DND-41 (cell line): ENCODE results near the gene IGSF8.

Experiments
- ATAC-seq: fragments of 200-7000 bp; cut with Tn5 transposase; 3 replicates; pipeline ENCODE4 v1.9.1; 2021; ENCODE audit warnings: low read depth; ENCODE audit not compliant: insufficient read depth
- DNase-seq: peaks from one replicate; pipeline ENCODE4 v3.0.0-alpha.2; 2020
- H2AFZ ChIP-seq: 2 replicates; pipeline ENCODE4 v1.6.0; 2012; ENCODE audit warnings: low read depth, low read length
- H3K27ac ChIP-seq: 2 replicates; pipeline ENCODE4 v1.5.1; 2012; ENCODE audit warnings: low read length, inconsistent platforms
- H3K27me3 ChIP-seq: fragments of 200-600 bp; sonication (generic); 2 replicates; pipeline ENCODE4 v1.6.0; 2012; ENCODE audit warnings: low read length, mild to moderate bottlenecking, inconsistent platforms; ENCODE audit not compliant: insufficient read depth, poor library complexity
- H3K36me3 ChIP-seq: 2 replicates; pipeline ENCODE4 v1.5.1; 2012; ENCODE audit warnings: low read length, inconsistent platforms; ENCODE audit not compliant: insufficient read depth
- H3K4me1 ChIP-seq: 2 replicates; pipeline ENCODE4 v1.5.1; 2012; ENCODE audit warnings: mild to moderate bottlenecking, low read length; ENCODE audit not compliant: insufficient read depth
- H3K4me2 ChIP-seq: 2 replicates; pipeline ENCODE4 v1.6.0; 2012; ENCODE audit warnings: mild to moderate bottlenecking, moderate library complexity, low read length, inconsistent platforms; ENCODE audit not compliant: insufficient read depth
- H3K4me3 ChIP-seq, 2 experiments: fragments of 200-600 bp in 1 of 2; shearing (Covaris generic) in 1 of 2; 2 replicates each; pipeline ENCODE4 v1.5.1; 2012 to 2016; ENCODE audit warnings: inconsistent platforms in 2 of 2, low read length in 2 of 2, mild to moderate bottlenecking in 2 of 2, low read depth in 1 of 2, moderate library complexity in 1 of 2
- H3K79me2 ChIP-seq: 2 replicates; pipeline ENCODE4 v1.6.0; 2012; ENCODE audit warnings: low read length, inconsistent platforms; ENCODE audit not compliant: insufficient read depth
- H3K9ac ChIP-seq: 2 replicates; pipeline ENCODE4 v1.6.0; 2012; ENCODE audit warnings: low read depth, mild to moderate bottlenecking, inconsistent platforms, low read length, moderate library complexity
- H3K9me3 ChIP-seq: 2 replicates; pipeline ENCODE4 v1.5.1; 2012; ENCODE audit warnings: low read length, moderate library complexity, mild to moderate bottlenecking, inconsistent platforms; ENCODE audit not compliant: insufficient read depth, severe bottlenecking
- H4K20me1 ChIP-seq: 2 replicates; pipeline ENCODE4 v1.6.0; 2012; ENCODE audit warnings: low read length; ENCODE audit not compliant: insufficient read depth
- EZH2 ChIP-seq: IDR thresholded peaks from 3 replicates; pipeline ENCODE4 v1.6.1; 2012; ENCODE audit warnings: borderline replicate concordance, low read depth, mild to moderate bottlenecking, moderate library complexity, low read length, inconsistent platforms; ENCODE audit not compliant: severe bottlenecking
- TF ChIP-seq, protein P1 (sequence below): IDR thresholded peaks from 2 replicates; pipeline ENCODE4 v1.5.1; 2012; ENCODE audit warnings: borderline replicate concordance, low read length, moderate library complexity, mild to moderate bottlenecking; ENCODE audit not compliant: poor library complexity, severe bottlenecking; ENCODE audit errors: extremely low read depth

Gene IGSF8

GRCh38 chr1:160130939-160131338, 32.5 kb upstream of the IGSF8 start:
- DNase-seq (no peak), ATAC-seq (no peak)
- Histone ChIP-seq H3K36me3 (no peaks in the 10 kb centered on the region), H3K27me3 (peaks cover 18% of the 10 kb centered on the region), H3K79me2 (no peaks in the 10 kb centered on the region), H3K27ac (no peak overlapping the region), H3K4me3 (no peak overlapping the region), H3K4me1 (no peaks in the 10 kb centered on the region), H3K9ac (no peak overlapping the region), H3K4me2 (no peak overlapping the region), H2AFZ (no peak overlapping the region), H4K20me1 (no peaks in the 10 kb centered on the region), H3K9me3 (no peaks in the 10 kb centered on the region)
- TF ChIP-seq EZH2: no peak
- TF ChIP-seq, protein P1, sequence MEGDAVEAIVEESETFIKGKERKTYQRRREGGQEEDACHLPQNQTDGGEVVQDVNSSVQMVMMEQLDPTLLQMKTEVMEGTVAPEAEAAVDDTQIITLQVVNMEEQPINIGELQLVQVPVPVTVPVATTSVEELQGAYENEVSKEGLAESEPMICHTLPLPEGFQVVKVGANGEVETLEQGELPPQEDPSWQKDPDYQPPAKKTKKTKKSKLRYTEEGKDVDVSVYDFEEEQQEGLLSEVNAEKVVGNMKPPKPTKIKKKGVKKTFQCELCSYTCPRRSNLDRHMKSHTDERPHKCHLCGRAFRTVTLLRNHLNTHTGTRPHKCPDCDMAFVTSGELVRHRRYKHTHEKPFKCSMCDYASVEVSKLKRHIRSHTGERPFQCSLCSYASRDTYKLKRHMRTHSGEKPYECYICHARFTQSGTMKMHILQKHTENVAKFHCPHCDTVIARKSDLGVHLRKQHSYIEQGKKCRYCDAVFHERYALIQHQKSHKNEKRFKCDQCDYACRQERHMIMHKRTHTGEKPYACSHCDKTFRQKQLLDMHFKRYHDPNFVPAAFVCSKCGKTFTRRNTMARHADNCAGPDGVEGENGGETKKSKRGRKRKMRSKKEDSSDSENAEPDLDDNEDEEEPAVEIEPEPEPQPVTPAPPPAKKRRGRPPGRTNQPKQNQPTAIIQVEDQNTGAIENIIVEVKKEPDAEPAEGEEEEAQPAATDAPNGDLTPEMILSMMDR: no peak

DNA sequence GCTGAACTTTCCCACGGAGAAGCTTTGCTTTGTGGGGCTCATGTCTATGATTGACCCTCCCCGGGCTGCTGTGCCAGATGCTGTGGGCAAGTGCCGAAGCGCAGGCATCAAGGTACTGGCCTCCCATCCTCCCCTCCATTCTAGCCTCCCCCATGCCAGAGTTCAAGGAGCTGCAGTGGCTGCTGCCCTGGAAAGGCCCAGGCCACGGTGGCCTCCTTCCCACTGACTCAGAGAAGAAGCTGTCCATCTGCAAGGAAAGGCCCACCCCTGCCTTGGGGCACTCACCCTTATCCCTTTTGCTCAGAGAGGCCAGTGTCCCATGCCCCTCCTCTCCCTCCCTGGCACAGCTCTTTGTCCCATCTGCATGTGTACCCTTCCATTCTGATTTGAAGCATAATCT, 32.1 kb upstream of the IGSF8 start:
- no peaks in the 10 kb centered on the region for H3K79me2 ChIP-seq
- no peak overlapping the region for H3K27ac ChIP-seq
- H3K9me3 ChIP-seq: no peaks in the 10 kb centered on the region
- no peaks in the 10 kb centered on the region for H3K36me3 ChIP-seq
- H3K9ac ChIP-seq: no peak overlapping the region
- peaks cover 18% of the 10 kb centered on the region for H3K27me3 ChIP-seq
- ATAC-seq: no peak
- H3K4me1 ChIP-seq: no peaks in the 10 kb centered on the region
- TF ChIP-seq EZH2: no peak
- TF ChIP-seq, protein P1: no peak
- no peak overlapping the region for H3K4me2 ChIP-seq
- no peak for DNase-seq
- H3K4me3 ChIP-seq: no peak overlapping the region
- no peak overlapping the region for H2AFZ ChIP-seq
- H4K20me1 ChIP-seq: no peaks in the 10 kb centered on the region

DNA sequence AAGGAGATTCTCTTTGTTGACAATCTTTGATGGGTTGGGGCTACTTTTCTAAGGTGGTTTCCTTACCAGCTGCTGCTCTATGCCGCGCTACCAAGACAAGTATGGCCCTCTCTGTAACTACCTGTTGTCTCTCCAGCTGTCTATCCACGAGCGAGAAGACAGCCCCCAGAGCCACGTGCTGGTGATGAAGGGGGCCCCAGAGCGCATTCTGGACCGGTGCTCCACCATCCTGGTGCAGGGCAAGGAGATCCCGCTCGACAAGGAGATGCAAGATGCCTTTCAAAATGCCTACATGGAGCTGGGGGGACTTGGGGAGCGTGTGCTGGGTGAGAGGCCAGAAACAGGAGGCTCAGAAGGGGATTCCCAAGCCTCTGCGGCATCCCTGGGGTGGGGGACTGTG, 31.5 kb upstream of the IGSF8 start:
- Histone ChIP-seq H3K36me3 (no peaks in the 10 kb centered on the region), H4K20me1 (no peaks in the 10 kb centered on the region), H3K4me1 (no peaks in the 10 kb centered on the region), H3K79me2 (no peaks in the 10 kb centered on the region), H3K9ac (no peak overlapping the region), H3K4me3 (no peak overlapping the region), H3K27ac (no peak overlapping the region), H3K4me2 (no peak overlapping the region), H2AFZ (no peak overlapping the region), H3K27me3 (peaks cover 18% of the 10 kb centered on the region), H3K9me3 (no peaks in the 10 kb centered on the region)
- TF ChIP-seq EZH2: no peak
- TF ChIP-seq, protein P1: no peak
- ATAC-seq (no peak), DNase-seq (no peak)

DNA sequence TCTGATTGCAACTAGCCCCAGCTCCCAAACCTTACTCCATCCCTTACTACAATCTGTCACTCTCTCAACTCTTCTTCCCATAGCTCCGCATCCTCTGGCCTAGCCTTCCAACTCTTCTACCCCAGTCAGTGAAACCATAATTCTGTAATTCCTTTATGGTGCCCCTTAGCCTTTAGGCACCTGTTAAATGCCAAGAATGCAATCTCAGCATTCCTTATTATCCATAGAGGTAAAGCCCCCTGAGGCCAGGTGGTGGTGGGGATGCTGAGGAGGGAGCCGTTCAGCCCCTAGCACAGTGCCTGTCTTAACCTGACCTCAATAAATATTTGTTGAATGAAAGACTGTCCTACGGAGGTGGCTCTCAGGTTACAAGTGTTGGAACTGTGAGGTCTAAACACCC, 31.1 kb upstream of the IGSF8 start:
- Histone ChIP-seq H3K9me3 (no peaks in the 10 kb centered on the region), H3K9ac (no peak overlapping the region), H3K79me2 (no peaks in the 10 kb centered on the region), H3K27me3 (peaks cover 18% of the 10 kb centered on the region), H3K4me2 (no peak overlapping the region), H2AFZ (no peak overlapping the region), H3K36me3 (no peaks in the 10 kb centered on the region), H3K4me1 (no peaks in the 10 kb centered on the region), H4K20me1 (no peaks in the 10 kb centered on the region), H3K27ac (no peak overlapping the region), H3K4me3 (no peak overlapping the region)
- ATAC-seq: no peak
- no peak for DNase-seq
- TF ChIP-seq EZH2: no peak
- TF ChIP-seq, protein P1: no peak
